ENCODE data around the gene OR2L5. TPM values are rescaled to one million over a fixed set of nuclear protein-coding genes. Genes with fewer than 3 reads are reported as not detected.

The OR2L5 gene
- total and polyA plus RNA-seq, 4 experiments from 2014 or later: 0.23 to 0.25 TPM; not detected in 2

DNA sequence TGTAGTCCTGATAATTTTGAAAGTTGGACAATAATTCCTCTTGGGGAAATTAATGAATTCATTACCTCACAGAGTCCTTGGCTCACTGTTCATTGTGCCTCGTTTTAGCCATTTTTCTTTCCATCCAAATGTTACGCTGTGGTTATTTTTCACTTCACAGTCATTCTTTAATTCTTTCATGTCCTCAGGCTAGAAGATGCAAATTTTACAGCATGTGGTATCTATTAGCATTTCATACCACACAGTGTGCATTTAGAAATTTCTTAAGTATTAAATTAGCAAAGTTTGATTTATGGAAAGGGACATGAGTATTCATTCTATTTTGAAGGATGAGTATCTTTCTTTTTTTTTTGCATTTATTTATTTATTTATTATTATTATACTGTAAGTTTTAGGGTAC is 51.6 kb downstream of the OR2L5 start:
- Mint-ChIP-seq H3K27me3 (no peaks in the 10 kb centered on the region), H3K4me3 (no peak overlapping the region), H3K4me1 (no peaks in the 10 kb centered on the region), H3K9me3 (peaks cover 0 to 22% (median 11%) of the 10 kb centered on the region in 8 donors), H3K36me3 (no peaks in the 10 kb centered on the region), H3K27ac (no peak overlapping the region)
- no peak for DNase-seq
- Histone ChIP-seq H3K4me3 (ENCODE audit: low read length in 2 of 2) (no peak overlapping the region), H3K4me1 (ENCODE audit: insufficient read depth, low read length) (no peaks in the 10 kb centered on the region), H3K36me3 (ENCODE audit: insufficient read depth, low read length) (no peaks in the 10 kb centered on the region), H3K27me3 (ENCODE audit: insufficient read depth, low read length) (no peaks in the 10 kb centered on the region), H3K9me3 (ENCODE audit: control insufficient read depth in 1 of 2, low read length in 2 of 2) (no peaks in the 10 kb centered on the region), H3K27ac (ENCODE audit: low read depth, low read length) (no peak overlapping the region)
- intact Hi-C loops (cut with micrococcal nuclease): no loop called here
- CTCF ChIA-PET (ENCODE audit: partially characterized antibody): no interaction called here
- POLR2A ChIA-PET (ENCODE audit: partially characterized antibody): no interaction called here

DNA sequence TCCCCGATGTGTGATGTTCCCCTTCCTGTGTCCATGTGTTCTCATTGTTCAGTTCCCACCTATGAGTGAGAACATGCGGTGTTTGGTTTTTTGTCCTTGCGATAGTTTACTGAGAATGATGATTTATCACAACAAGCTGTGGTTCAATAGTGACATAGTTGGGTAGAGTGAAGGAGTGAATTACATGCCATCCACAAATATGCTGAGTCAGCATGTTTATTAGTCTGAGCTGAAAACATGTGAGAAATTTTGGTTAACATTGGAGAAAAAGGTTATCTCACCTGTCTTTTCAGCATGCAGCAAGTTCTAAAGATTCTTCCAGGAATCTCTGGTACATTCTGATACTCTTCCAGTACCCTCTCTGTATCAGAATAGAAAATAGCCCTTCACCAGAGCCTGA is 52.1 kb downstream of the OR2L5 start:
- no peaks in the 10 kb centered on the region for H3K27me3 Mint-ChIP-seq
- ChIA-PET POLR2A (ENCODE audit: partially characterized antibody) (no interaction called here), CTCF (ENCODE audit: partially characterized antibody) (no interaction called here)
- H3K4me3 ChIP-seq (ENCODE audit: low read length in 2 of 2): no peak overlapping the region
- H3K27ac ChIP-seq (ENCODE audit: low read depth, low read length): no peak overlapping the region
- H3K36me3 ChIP-seq (ENCODE audit: insufficient read depth, low read length): no peaks in the 10 kb centered on the region
- H3K27ac Mint-ChIP-seq: no peak overlapping the region
- H3K4me1 Mint-ChIP-seq: no peaks in the 10 kb centered on the region
- H3K4me1 ChIP-seq (ENCODE audit: insufficient read depth, low read length): no peaks in the 10 kb centered on the region
- intact Hi-C loops (cut with micrococcal nuclease): no loop called here
- no peak overlapping the region for H3K4me3 Mint-ChIP-seq
- H3K36me3 Mint-ChIP-seq: no peaks in the 10 kb centered on the region
- peaks cover 3 to 25% (median 12%) of the 10 kb centered on the region in 8 donors for H3K9me3 Mint-ChIP-seq
- no peak for DNase-seq
- H3K27me3 ChIP-seq (ENCODE audit: insufficient read depth, low read length): no peaks in the 10 kb centered on the region
- no peaks in the 10 kb centered on the region for H3K9me3 ChIP-seq (ENCODE audit: control insufficient read depth in 1 of 2, low read length in 2 of 2)

Other genes with a start within 250 kb of the OR2L5 start
- not detected for gene OR14A16, start 189.5 kb upstream of the OR2L5 start, total RNA-seq
- not detected for gene OR14A16, start 189.5 kb upstream of the OR2L5 start, polyA plus RNA-seq
- gene OR11L1, start 171.8 kb upstream of the OR2L5 start, total RNA-seq: not detected
- gene OR11L1, start 171.8 kb upstream of the OR2L5 start, polyA plus RNA-seq: not detected
- under 1 TPM in 1 of 2 experiments, not detected in 1; 0.23 TPM for gene TRIM58, start 156.5 kb upstream of the OR2L5 start, total RNA-seq
- under 1 TPM; 0.24 to 0.52 TPM for gene TRIM58, start 156.5 kb upstream of the OR2L5 start, polyA plus RNA-seq
- not detected for gene OR2W3, start 118.1 kb upstream of the OR2L5 start, total RNA-seq
- not detected for gene OR2W3, start 118.1 kb upstream of the OR2L5 start, polyA plus RNA-seq
- gene OR2T8, start 93.4 kb upstream of the OR2L5 start, total RNA-seq: not detected
- gene OR2T8, start 93.4 kb upstream of the OR2L5 start, polyA plus RNA-seq: not detected
- gene OR2AJ1, start 88.8 kb upstream of the OR2L5 start, total RNA-seq: not detected
- not detected for gene OR2AJ1, start 88.8 kb upstream of the OR2L5 start, polyA plus RNA-seq
- under 1 TPM; 0.69 to 0.73 TPM for gene OR2L8, start 64.8 kb upstream of the OR2L5 start, total RNA-seq
- gene OR2L8, start 64.8 kb upstream of the OR2L5 start, polyA plus RNA-seq: not detected
- gene OR2AK2, start 48.4 kb upstream of the OR2L5 start, total RNA-seq: under 1 TPM in 1 of 2 experiments, not detected in 1; 0.35 TPM
- not detected for gene OR2AK2, start 48.4 kb upstream of the OR2L5 start, polyA plus RNA-seq
- under 1 TPM; 0.17 TPM for gene OR2L2, start 16.4 kb downstream of the OR2L5 start, total RNA-seq
- gene OR2L2, start 16.4 kb downstream of the OR2L5 start, polyA plus RNA-seq: not detected
- gene OR2L3, start 33.2 kb downstream of the OR2L5 start, total RNA-seq: under 1 TPM; 0.11 to 0.17 TPM
- not detected for gene OR2L3, start 33.2 kb downstream of the OR2L5 start, polyA plus RNA-seq
- under 1 TPM in 1 of 2 experiments, not detected in 1; 0.17 TPM for gene OR2L13, start 81.5 kb downstream of the OR2L5 start, total RNA-seq
- gene OR2L13, start 81.5 kb downstream of the OR2L5 start, polyA plus RNA-seq: not detected
- not detected for gene OR2M5, start 131.5 kb downstream of the OR2L5 start, total RNA-seq
- gene OR2M5, start 131.5 kb downstream of the OR2L5 start, polyA plus RNA-seq: not detected
- gene OR2M2, start 161.2 kb downstream of the OR2L5 start, total RNA-seq: not detected
- not detected for gene OR2M2, start 161.2 kb downstream of the OR2L5 start, polyA plus RNA-seq
- gene OR2M3, start 183.6 kb downstream of the OR2L5 start, total RNA-seq: not detected
- gene OR2M3, start 183.6 kb downstream of the OR2L5 start, polyA plus RNA-seq: not detected
- not detected for gene OR2M4, start 217.8 kb downstream of the OR2L5 start, total RNA-seq
- gene OR2M4, start 217.8 kb downstream of the OR2L5 start, polyA plus RNA-seq: not detected